ENCODE measurements around the gene NR2C1. TPM values are rescaled to one million over a fixed set of nuclear protein-coding genes. Genes with fewer than 3 reads are reported as not detected.
A peak's percentile ranks its signal among the peaks of the same experiment; 100 is the strongest.
"Not testable (repeated sequence)": the region's sequence is repeated elsewhere in the genome, so short reads cannot be mapped to it uniquely, and the experiment has no call there.

NR2C1 gene
- total RNA-seq = 24.4 and 28.5 TPM in 2 replicates

- DNase-seq = peak; percentile 97
- H3K4me1 Mint-ChIP-seq = peaks cover 8% of the 10 kb centered on the region
- no peaks in the 10 kb centered on the region for H3K9me3 Mint-ChIP-seq
- intact Hi-C loops (cut with micrococcal nuclease) = loop anchor here (1.0 to 2.0 kb wide), 4 partner anchors 30 to 401 kb away; partner anchors contain the start of genes FGD6, METAP2, NDUFA12 and VEZT
- peak within 1 kb of the TSS; percentile 91 for H3K4me3 Mint-ChIP-seq
- peaks cover 3% of the 10 kb centered on the region for H3K27me3 Mint-ChIP-seq
- H3K27ac Mint-ChIP-seq = peak within 1 kb of the TSS; percentile 90
- H3K36me3 Mint-ChIP-seq (ENCODE audit: low read depth) = peaks cover 11% of the 10 kb centered on the region
Observed at GRCh38 chr12:95072900-95073697, at the start of gene NR2C1. TSS of gene NR2C1 (minus strand) at chr12:95073618. CDS start at chr12:95067384, 6,234 bp downstream.

GRCh38 chr12:95118788-95119179 lies 45.4 kb upstream of the NR2C1 start:
- intact Hi-C loops (cut with micrococcal nuclease) = no loop called here
- H3K27me3 Mint-ChIP-seq = no peaks in the 10 kb centered on the region
- no peak overlapping the region for H3K4me3 Mint-ChIP-seq
- H3K4me1 Mint-ChIP-seq = peaks cover 2% of the 10 kb centered on the region
- no peaks in the 10 kb centered on the region for H3K9me3 Mint-ChIP-seq
- no peaks in the 10 kb centered on the region for H3K36me3 Mint-ChIP-seq (ENCODE audit: low read depth)
- H3K27ac Mint-ChIP-seq = no peak overlapping the region
- DNase-seq = no peak

- H3K4me1 Mint-ChIP-seq = peaks cover 2% of the 10 kb centered on the region
- H3K27ac Mint-ChIP-seq = no peak overlapping the region
- no peaks in the 10 kb centered on the region for H3K9me3 Mint-ChIP-seq
- H3K27me3 Mint-ChIP-seq = no peaks in the 10 kb centered on the region
- DNase-seq = no peak
- H3K4me3 Mint-ChIP-seq = no peak overlapping the region
- intact Hi-C loops (cut with micrococcal nuclease) = no loop called here
- H3K36me3 Mint-ChIP-seq (ENCODE audit: low read depth) = no peaks in the 10 kb centered on the region
Observed at GRCh38 chr12:95118138-95118787, 44.8 kb upstream of the NR2C1 start.

- H3K9me3 Mint-ChIP-seq = no peaks in the 10 kb centered on the region
- H3K4me3 Mint-ChIP-seq = no peak overlapping the region
- H3K27me3 Mint-ChIP-seq = no peaks in the 10 kb centered on the region
- intact Hi-C loops (cut with micrococcal nuclease) = loop anchor here (1.0 kb wide), 4 partner anchors 99 to 417 kb away; partner anchors contain the start of gene METAP2
- DNase-seq = peak; percentile 86
- H3K4me1 Mint-ChIP-seq = peaks cover 2% of the 10 kb centered on the region
- no peaks in the 10 kb centered on the region for H3K36me3 Mint-ChIP-seq (ENCODE audit: low read depth)
- no peak overlapping the region for H3K27ac Mint-ChIP-seq
Observed at GRCh38 chr12:95117178-95117599, 43.8 kb upstream of the NR2C1 start.

- Mint-ChIP-seq H3K4me3 (no peak overlapping the region), H3K9me3 (no peaks in the 10 kb centered on the region), H3K36me3 (ENCODE audit: low read depth) (no peaks in the 10 kb centered on the region), H3K4me1 (peaks cover 2% of the 10 kb centered on the region), H3K27me3 (no peaks in the 10 kb centered on the region), H3K27ac (no peak overlapping the region)
- intact Hi-C loops (cut with micrococcal nuclease) = loop anchor here (1.0 kb wide), 4 partner anchors 100 to 418 kb away; partner anchors contain the start of gene METAP2
- DNase-seq = no peak
Observed at GRCh38 chr12:95116773-95117172, 43.4 kb upstream of the NR2C1 start.

- peaks cover 5% of the 10 kb centered on the region for H3K4me1 Mint-ChIP-seq
- H3K9me3 Mint-ChIP-seq = no peaks in the 10 kb centered on the region
- no peak overlapping the region for H3K4me3 Mint-ChIP-seq
- H3K27ac Mint-ChIP-seq = no peak overlapping the region
- no peaks in the 10 kb centered on the region for H3K27me3 Mint-ChIP-seq
- H3K36me3 Mint-ChIP-seq (ENCODE audit: low read depth) = no peaks in the 10 kb centered on the region
- intact Hi-C loops (cut with micrococcal nuclease) = no loop called here
- DNase-seq = no peak
Observed at GRCh38 chr12:95116341-95116740, 42.9 kb upstream of the NR2C1 start.

- Mint-ChIP-seq H3K9me3 (no peaks in the 10 kb centered on the region), H3K4me3 (no peak overlapping the region), H3K4me1 (peaks cover 6% of the 10 kb centered on the region), H3K27me3 (no peaks in the 10 kb centered on the region), H3K27ac (no peak overlapping the region), H3K36me3 (ENCODE audit: low read depth) (no peaks in the 10 kb centered on the region)
- intact Hi-C loops (cut with micrococcal nuclease) = no loop called here
- DNase-seq = no peak
Observed at GRCh38 chr12:95115641-95116040, 42.2 kb upstream of the NR2C1 start.

GRCh38 chr12:95114766-95115405 lies 41.5 kb upstream of the NR2C1 start:
- no peaks in the 10 kb centered on the region for H3K36me3 Mint-ChIP-seq (ENCODE audit: low read depth)
- no peak overlapping the region for H3K4me3 Mint-ChIP-seq
- no peaks in the 10 kb centered on the region for H3K27me3 Mint-ChIP-seq
- no peak for DNase-seq
- no peaks in the 10 kb centered on the region for H3K9me3 Mint-ChIP-seq
- H3K27ac Mint-ChIP-seq = no peak overlapping the region
- H3K4me1 Mint-ChIP-seq = peaks cover 6% of the 10 kb centered on the region
- intact Hi-C loops (cut with micrococcal nuclease) = no loop called here

GRCh38 chr12:95107362-95107761 lies 33.9 kb upstream of the NR2C1 start:
- H3K9me3 Mint-ChIP-seq = no peaks in the 10 kb centered on the region
- peaks cover 15% of the 10 kb centered on the region for H3K4me1 Mint-ChIP-seq
- no peak overlapping the region for H3K4me3 Mint-ChIP-seq
- no peak for DNase-seq
- H3K36me3 Mint-ChIP-seq (ENCODE audit: low read depth) = no peaks in the 10 kb centered on the region
- intact Hi-C loops (cut with micrococcal nuclease) = no loop called here
- H3K27ac Mint-ChIP-seq = no peak overlapping the region
- H3K27me3 Mint-ChIP-seq = no peaks in the 10 kb centered on the region

GRCh38 chr12:95105540-95105939 lies 32.1 kb upstream of the NR2C1 start:
- DNase-seq = no peak
- no peak overlapping the region for H3K27ac Mint-ChIP-seq
- no peaks in the 10 kb centered on the region for H3K9me3 Mint-ChIP-seq
- H3K4me1 Mint-ChIP-seq = peaks cover 11% of the 10 kb centered on the region
- H3K36me3 Mint-ChIP-seq (ENCODE audit: low read depth) = no peaks in the 10 kb centered on the region
- no peaks in the 10 kb centered on the region for H3K27me3 Mint-ChIP-seq
- intact Hi-C loops (cut with micrococcal nuclease) = no loop called here
- H3K4me3 Mint-ChIP-seq = no peak overlapping the region

GRCh38 chr12:95104919-95105452 lies 31.6 kb upstream of the NR2C1 start:
- Mint-ChIP-seq H3K36me3 (ENCODE audit: low read depth) (no peaks in the 10 kb centered on the region), H3K27ac (no peak overlapping the region)

GRCh38 chr12:95102916-95103671 lies 29.7 kb upstream of the NR2C1 start:
- peaks cover 11% of the 10 kb centered on the region for H3K4me1 Mint-ChIP-seq
- intact Hi-C loops (cut with micrococcal nuclease) = loop anchor here (1.0 to 2.0 kb wide), 3 partner anchors 30 to 756 kb away; partner anchors contain the start of genes FGD6, NR2C1, SNRPF and VEZT

More at GRCh38 chr12:95104919-95105452, 31.6 kb upstream of the NR2C1 start:
- Mint-ChIP-seq H3K27me3 (no peaks in the 10 kb centered on the region), H3K9me3 (no peaks in the 10 kb centered on the region), H3K4me1 (peaks cover 11% of the 10 kb centered on the region), H3K4me3 (no peak overlapping the region)
- intact Hi-C loops (cut with micrococcal nuclease) = no loop called here
- DNase-seq = no peak

GRCh38 chr12:95101957-95102356 lies 28.5 kb upstream of the NR2C1 start:
- H3K27me3 Mint-ChIP-seq; H3K27ac Mint-ChIP-seq; H3K4me3 Mint-ChIP-seq; DNase-seq; H3K36me3 Mint-ChIP-seq (ENCODE audit: low read depth); H3K9me3 Mint-ChIP-seq: not testable (repeated sequence)
- H3K4me1 Mint-ChIP-seq = peaks cover 11% of the 10 kb centered on the region
- intact Hi-C loops (cut with micrococcal nuclease) = loop anchor here (2.0 kb wide), 1 partner anchor 757 kb away; the partner anchor contains the start of gene SNRPF

More at GRCh38 chr12:95102916-95103671, 29.7 kb upstream of the NR2C1 start:
- Mint-ChIP-seq H3K36me3 (ENCODE audit: low read depth) (no peaks in the 10 kb centered on the region), H3K27me3 (no peaks in the 10 kb centered on the region), H3K4me3 (peak overlapping the region; percentile 44), H3K27ac (peak overlapping the region; percentile 64), H3K9me3 (no peaks in the 10 kb centered on the region)
- DNase-seq = peak; percentile 80

All from activated CD4-positive, alpha-beta T cell treated with anti-CD3 and anti-CD28 coated beads, Interleukin-2, amount 10 ng/mL, durations not matched to agents 24 days and 14 days (primary cell).